ENCODE measurements around the gene KRR1.

GRCh38 chr12:75539889-75540288 is 28.5 kb upstream of the KRR1 start:
- TF ChIP-seq, protein P1, sequence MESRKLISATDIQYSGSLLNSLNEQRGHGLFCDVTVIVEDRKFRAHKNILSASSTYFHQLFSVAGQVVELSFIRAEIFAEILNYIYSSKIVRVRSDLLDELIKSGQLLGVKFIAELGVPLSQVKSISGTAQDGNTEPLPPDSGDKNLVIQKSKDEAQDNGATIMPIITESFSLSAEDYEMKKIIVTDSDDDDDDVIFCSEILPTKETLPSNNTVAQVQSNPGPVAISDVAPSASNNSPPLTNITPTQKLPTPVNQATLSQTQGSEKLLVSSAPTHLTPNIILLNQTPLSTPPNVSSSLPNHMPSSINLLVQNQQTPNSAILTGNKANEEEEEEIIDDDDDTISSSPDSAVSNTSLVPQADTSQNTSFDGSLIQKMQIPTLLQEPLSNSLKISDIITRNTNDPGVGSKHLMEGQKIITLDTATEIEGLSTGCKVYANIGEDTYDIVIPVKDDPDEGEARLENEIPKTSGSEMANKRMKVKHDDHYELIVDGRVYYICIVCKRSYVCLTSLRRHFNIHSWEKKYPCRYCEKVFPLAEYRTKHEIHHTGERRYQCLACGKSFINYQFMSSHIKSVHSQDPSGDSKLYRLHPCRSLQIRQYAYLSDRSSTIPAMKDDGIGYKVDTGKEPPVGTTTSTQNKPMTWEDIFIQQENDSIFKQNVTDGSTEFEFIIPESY (IDR thresholded peaks at IDR 0.05; ENCODE audit: borderline replicate concordance, low read depth) = no peak
- TF ChIP-seq MXI1 (IDR thresholded peaks at IDR 0.05; ENCODE audit: low read depth, low read length) (no peak), NFIC (IDR thresholded peaks at IDR 0.05; ENCODE audit: borderline replicate concordance) (no peak), RAD21 (IDR thresholded peaks at IDR 0.05; ENCODE audit: low read length) (no peak), RXRA (IDR thresholded peaks at IDR 0.05; ENCODE audit: borderline replicate concordance, low read depth) (no peak), CTCF (IDR thresholded peaks at IDR 0.05) (no peak), FOSL2 (IDR thresholded peaks at IDR 0.05; ENCODE audit: borderline replicate concordance, low read depth) (no peak)
- TF ChIP-seq, protein P2, sequence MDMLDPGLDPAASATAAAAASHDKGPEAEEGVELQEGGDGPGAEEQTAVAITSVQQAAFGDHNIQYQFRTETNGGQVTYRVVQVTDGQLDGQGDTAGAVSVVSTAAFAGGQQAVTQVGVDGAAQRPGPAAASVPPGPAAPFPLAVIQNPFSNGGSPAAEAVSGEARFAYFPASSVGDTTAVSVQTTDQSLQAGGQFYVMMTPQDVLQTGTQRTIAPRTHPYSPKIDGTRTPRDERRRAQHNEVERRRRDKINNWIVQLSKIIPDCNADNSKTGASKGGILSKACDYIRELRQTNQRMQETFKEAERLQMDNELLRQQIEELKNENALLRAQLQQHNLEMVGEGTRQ (IDR thresholded peaks at IDR 0.05; ENCODE audit: borderline replicate concordance, low read depth, low read length) = no peak

All from SK-N-SH (cell line).